Measurements from ENCODE around the gene PRKAA2.
A peak's percentile ranks its signal among the peaks of the same experiment; 100 is the strongest.

PRKAA2 gene

DNA sequence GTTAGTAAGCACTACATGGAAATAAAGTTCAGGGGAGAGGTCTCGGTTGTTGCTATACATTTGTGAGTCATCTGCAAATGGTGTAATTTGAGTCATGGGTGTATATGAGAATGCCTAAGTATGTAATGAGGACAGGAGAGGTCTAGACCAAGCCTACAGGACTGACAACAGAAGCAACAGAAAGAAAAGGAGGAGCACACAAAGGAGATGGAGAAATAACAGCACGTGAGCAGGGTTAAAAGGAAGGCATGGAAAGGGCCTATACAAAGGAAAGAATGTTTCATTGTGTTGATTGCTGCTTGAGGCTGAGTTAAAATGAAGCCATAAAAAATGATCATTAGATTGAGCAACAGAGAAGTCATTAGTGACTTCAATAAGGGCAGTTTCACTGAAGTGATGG is 28.0 kb upstream of the PRKAA2 start (continued):
- TF ChIP-seq, protein P1, sequence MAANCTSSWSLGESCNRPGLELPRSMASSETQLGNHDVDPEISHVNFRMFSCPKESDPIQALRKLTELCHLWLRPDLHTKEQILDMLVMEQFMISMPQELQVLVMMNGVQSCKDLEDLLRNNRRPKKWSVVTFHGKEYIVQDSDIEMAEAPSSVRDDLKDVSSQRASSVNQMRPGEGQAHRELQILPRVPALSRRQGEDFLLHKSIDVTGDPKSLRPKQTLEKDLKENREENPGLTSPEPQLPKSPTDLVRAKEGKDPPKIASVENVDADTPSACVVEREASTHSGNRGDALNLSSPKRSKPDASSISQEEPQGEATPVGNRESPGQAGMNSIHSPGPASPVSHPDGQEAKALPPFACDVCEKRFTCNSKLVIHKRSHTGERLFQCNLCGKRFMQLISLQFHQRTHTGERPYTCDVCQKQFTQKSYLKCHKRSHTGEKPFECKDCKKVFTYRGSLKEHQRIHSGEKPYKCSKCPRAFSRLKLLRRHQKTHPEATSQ (tag by site-specific recombination; IDR thresholded peaks at IDR 0.05) = no peak
- TF ChIP-seq ZEB2 (tag by site-specific recombination; IDR thresholded peaks at IDR 0.05) (peak; percentile 14; the same call in 1 of the 2 replicates), EGR2 (tag by site-specific recombination; IDR thresholded peaks at IDR 0.05; ENCODE audit: low read depth) (no peak), ZNF350 (tag by site-specific recombination; IDR thresholded peaks at IDR 0.05) (no peak), ZNF426 (tag by site-specific recombination; IDR thresholded peaks at IDR 0.05) (no peak), ZNF530 (tag by site-specific recombination; IDR thresholded peaks at IDR 0.05; ENCODE audit: low read depth) (no peak), YY1 (tag by site-specific recombination; IDR thresholded peaks at IDR 0.05) (no peak), YY2 (tag by site-specific recombination; IDR thresholded peaks at IDR 0.05) (no peak), ZNF366 (tag by site-specific recombination; conservative IDR thresholded peaks at IDR 0.05) (peak; percentile 53; the same call in 1 of the 2 replicates), ZNF16 (tag by site-specific recombination; IDR thresholded peaks at IDR 0.05; ENCODE audit: low read depth) (no peak), KLF9 (tag by site-specific recombination; IDR thresholded peaks at IDR 0.05; ENCODE audit: low read depth) (no peak), ZNF654 (tag by site-specific recombination; IDR thresholded peaks at IDR 0.05; ENCODE audit: low read depth) (no peak), ZBTB1 (tag by site-specific recombination; IDR thresholded peaks at IDR 0.05) (no peak), SETDB1 (IDR thresholded peaks at IDR 0.05; ENCODE audit: insufficient read length, low read length) (peak; percentile 3), ZNF140 (tag by site-specific recombination; IDR thresholded peaks at IDR 0.05) (no peak), ZNF585B (tag by site-specific recombination; IDR thresholded peaks at IDR 0.05) (no peak), ZNF37A (tag by site-specific recombination; IDR thresholded peaks at IDR 0.05) (no peak), ZNF184 (tag by site-specific recombination; IDR thresholded peaks at IDR 0.05) (no peak), ZNF521 (tag by site-specific recombination; IDR thresholded peaks at IDR 0.05) (no peak), ZNF132 (tag by site-specific recombination; IDR thresholded peaks at IDR 0.05; ENCODE audit: borderline replicate concordance) (no peak), WT1 (tag by site-specific recombination; IDR thresholded peaks at IDR 0.05) (no peak), ZNF221 (tag by site-specific recombination; IDR thresholded peaks at IDR 0.05; ENCODE audit: borderline replicate concordance) (no peak), ZNF354C (tag by site-specific recombination; IDR thresholded peaks at IDR 0.05; ENCODE audit: borderline replicate concordance, low read depth) (no peak), KLF8 (tag by site-specific recombination; IDR thresholded peaks at IDR 0.05) (no peak), ZNF549 (tag by site-specific recombination; IDR thresholded peaks at IDR 0.05) (no peak), ZNF19 (tag by site-specific recombination; IDR thresholded peaks at IDR 0.05; ENCODE audit: low read depth) (no peak), ZNF169 (tag by site-specific recombination; IDR thresholded peaks at IDR 0.05) (no peak), ZNF791 (tag by site-specific recombination; IDR thresholded peaks at IDR 0.05) (no peak), ZNF2 (tag by site-specific recombination; IDR thresholded peaks at IDR 0.05) (peak; percentile 14; the same call in 1 of the 2 replicates), MZF1 (tag by site-specific recombination; IDR thresholded peaks at IDR 0.05; ENCODE audit: borderline replicate concordance) (no peak), ZNF335 (tag by site-specific recombination; conservative IDR thresholded peaks at IDR 0.05) (peak; percentile 41)
- TF ChIP-seq, protein P2, sequence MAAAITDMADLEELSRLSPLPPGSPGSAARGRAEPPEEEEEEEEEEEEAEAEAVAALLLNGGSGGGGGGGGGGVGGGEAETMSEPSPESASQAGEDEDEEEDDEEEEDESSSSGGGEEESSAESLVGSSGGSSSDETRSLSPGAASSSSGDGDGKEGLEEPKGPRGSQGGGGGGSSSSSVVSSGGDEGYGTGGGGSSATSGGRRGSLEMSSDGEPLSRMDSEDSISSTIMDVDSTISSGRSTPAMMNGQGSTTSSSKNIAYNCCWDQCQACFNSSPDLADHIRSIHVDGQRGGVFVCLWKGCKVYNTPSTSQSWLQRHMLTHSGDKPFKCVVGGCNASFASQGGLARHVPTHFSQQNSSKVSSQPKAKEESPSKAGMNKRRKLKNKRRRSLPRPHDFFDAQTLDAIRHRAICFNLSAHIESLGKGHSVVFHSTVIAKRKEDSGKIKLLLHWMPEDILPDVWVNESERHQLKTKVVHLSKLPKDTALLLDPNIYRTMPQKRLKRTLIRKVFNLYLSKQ (tag by site-specific recombination; IDR thresholded peaks at IDR 0.05; ENCODE audit: borderline replicate concordance) = no peak
- TF ChIP-seq, protein P3, sequence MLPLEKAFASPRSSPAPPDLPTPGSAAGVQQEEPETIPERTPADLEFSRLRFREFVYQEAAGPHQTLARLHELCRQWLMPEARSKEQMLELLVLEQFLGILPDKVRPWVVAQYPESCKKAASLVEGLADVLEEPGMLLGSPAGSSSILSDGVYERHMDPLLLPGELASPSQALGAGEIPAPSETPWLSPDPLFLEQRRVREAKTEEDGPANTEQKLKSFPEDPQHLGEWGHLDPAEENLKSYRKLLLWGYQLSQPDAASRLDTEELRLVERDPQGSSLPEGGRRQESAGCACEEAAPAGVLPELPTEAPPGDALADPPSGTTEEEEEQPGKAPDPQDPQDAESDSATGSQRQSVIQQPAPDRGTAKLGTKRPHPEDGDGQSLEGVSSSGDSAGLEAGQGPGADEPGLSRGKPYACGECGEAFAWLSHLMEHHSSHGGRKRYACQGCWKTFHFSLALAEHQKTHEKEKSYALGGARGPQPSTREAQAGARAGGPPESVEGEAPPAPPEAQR (tag by site-specific recombination; IDR thresholded peaks at IDR 0.05) = no peak
- TF ChIP-seq, protein P4, sequence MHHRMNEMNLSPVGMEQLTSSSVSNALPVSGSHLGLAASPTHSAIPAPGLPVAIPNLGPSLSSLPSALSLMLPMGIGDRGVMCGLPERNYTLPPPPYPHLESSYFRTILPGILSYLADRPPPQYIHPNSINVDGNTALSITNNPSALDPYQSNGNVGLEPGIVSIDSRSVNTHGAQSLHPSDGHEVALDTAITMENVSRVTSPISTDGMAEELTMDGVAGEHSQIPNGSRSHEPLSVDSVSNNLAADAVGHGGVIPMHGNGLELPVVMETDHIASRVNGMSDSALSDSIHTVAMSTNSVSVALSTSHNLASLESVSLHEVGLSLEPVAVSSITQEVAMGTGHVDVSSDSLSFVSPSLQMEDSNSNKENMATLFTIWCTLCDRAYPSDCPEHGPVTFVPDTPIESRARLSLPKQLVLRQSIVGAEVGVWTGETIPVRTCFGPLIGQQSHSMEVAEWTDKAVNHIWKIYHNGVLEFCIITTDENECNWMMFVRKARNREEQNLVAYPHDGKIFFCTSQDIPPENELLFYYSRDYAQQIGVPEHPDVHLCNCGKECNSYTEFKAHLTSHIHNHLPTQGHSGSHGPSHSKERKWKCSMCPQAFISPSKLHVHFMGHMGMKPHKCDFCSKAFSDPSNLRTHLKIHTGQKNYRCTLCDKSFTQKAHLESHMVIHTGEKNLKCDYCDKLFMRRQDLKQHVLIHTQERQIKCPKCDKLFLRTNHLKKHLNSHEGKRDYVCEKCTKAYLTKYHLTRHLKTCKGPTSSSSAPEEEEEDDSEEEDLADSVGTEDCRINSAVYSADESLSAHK (tag by site-specific recombination; IDR thresholded peaks at IDR 0.05) = no peak
- TF ChIP-seq, protein P5, sequence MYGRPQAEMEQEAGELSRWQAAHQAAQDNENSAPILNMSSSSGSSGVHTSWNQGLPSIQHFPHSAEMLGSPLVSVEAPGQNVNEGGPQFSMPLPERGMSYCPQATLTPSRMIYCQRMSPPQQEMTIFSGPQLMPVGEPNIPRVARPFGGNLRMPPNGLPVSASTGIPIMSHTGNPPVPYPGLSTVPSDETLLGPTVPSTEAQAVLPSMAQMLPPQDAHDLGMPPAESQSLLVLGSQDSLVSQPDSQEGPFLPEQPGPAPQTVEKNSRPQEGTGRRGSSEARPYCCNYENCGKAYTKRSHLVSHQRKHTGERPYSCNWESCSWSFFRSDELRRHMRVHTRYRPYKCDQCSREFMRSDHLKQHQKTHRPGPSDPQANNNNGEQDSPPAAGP (tag by site-specific recombination; IDR thresholded peaks at IDR 0.05) = peak; percentile 79
